Measurements from ENCODE around the gene SLC43A2. TPM values are rescaled to one million over a fixed set of nuclear protein-coding genes. Genes with fewer than 3 reads are reported as not detected.

SLC43A2 gene
- total RNA-seq, 1 donor from 2014 or later: 71.4 TPM

GRCh38 chr17:1598399-1599095 is 30.1 kb downstream of the SLC43A2 start:
- Mint-ChIP-seq H3K27me3 (ENCODE audit: unreplicated experiment) (peaks cover 16% of the 10 kb centered on the region), H3K27ac (ENCODE audit: unreplicated experiment) (no peak overlapping the region), H3K4me1 (ENCODE audit: unreplicated experiment) (peaks cover 3% of the 10 kb centered on the region)

GRCh38 chr17:1597861-1598342 is 30.7 kb downstream of the SLC43A2 start:
- no peak for DNase-seq (ENCODE audit: low spot score)
- Mint-ChIP-seq H3K27me3 (ENCODE audit: unreplicated experiment) (peaks cover 16% of the 10 kb centered on the region), H3K27ac (ENCODE audit: unreplicated experiment) (no peak overlapping the region), H3K36me3 (ENCODE audit: low read depth, unreplicated experiment) (peaks cover 17% of the 10 kb centered on the region), H3K4me1 (ENCODE audit: unreplicated experiment) (peaks cover 4% of the 10 kb centered on the region), H3K9me3 (ENCODE audit: unreplicated experiment) (no peaks in the 10 kb centered on the region), H3K4me3 (ENCODE audit: unreplicated experiment) (no peak overlapping the region)
- TF ChIP-seq CTCF (IDR thresholded peaks at IDR 0.05; ENCODE audit: unreplicated experiment): no peak

More at GRCh38 chr17:1598399-1599095, 30.1 kb downstream of the SLC43A2 start:
- Mint-ChIP-seq H3K36me3 (ENCODE audit: low read depth, unreplicated experiment) (peaks cover 17% of the 10 kb centered on the region), H3K4me3 (ENCODE audit: unreplicated experiment) (no peak overlapping the region), H3K9me3 (ENCODE audit: unreplicated experiment) (no peaks in the 10 kb centered on the region)
- DNase-seq (ENCODE audit: low spot score): no peak
- no peak for TF ChIP-seq CTCF (IDR thresholded peaks at IDR 0.05; ENCODE audit: unreplicated experiment)

- Mint-ChIP-seq H3K27me3 (ENCODE audit: unreplicated experiment) (peaks cover 8% of the 10 kb centered on the region), H3K36me3 (ENCODE audit: low read depth, unreplicated experiment) (peaks cover 6% of the 10 kb centered on the region), H3K9me3 (ENCODE audit: unreplicated experiment) (no peaks in the 10 kb centered on the region), H3K4me3 (ENCODE audit: unreplicated experiment) (no peak overlapping the region), H3K27ac (ENCODE audit: unreplicated experiment) (no peak overlapping the region), H3K4me1 (ENCODE audit: unreplicated experiment) (peaks cover 4% of the 10 kb centered on the region)
- DNase-seq (ENCODE audit: low spot score): no peak
- TF ChIP-seq CTCF (IDR thresholded peaks at IDR 0.05; ENCODE audit: unreplicated experiment): no peak
These were observed 35.1 kb downstream of the SLC43A2 start for GRCh38 chr17:1593630-1593931.

GRCh38 chr17:1592751-1593629 is 35.6 kb downstream of the SLC43A2 start:
- no peak overlapping the region for H3K4me3 Mint-ChIP-seq (ENCODE audit: unreplicated experiment)
- H3K27me3 Mint-ChIP-seq (ENCODE audit: unreplicated experiment): peaks cover 10% of the 10 kb centered on the region
- no peaks in the 10 kb centered on the region for H3K9me3 Mint-ChIP-seq (ENCODE audit: unreplicated experiment)
- no peak for TF ChIP-seq CTCF (IDR thresholded peaks at IDR 0.05; ENCODE audit: unreplicated experiment)
- no peak for DNase-seq (ENCODE audit: low spot score)
- H3K27ac Mint-ChIP-seq (ENCODE audit: unreplicated experiment): no peak overlapping the region
- peaks cover 4% of the 10 kb centered on the region for H3K4me1 Mint-ChIP-seq (ENCODE audit: unreplicated experiment)
- peaks cover 6% of the 10 kb centered on the region for H3K36me3 Mint-ChIP-seq (ENCODE audit: low read depth, unreplicated experiment)

Measured in endothelial cell (in vitro differentiated cells).